GM19397 (cell line): ENCODE results near the gene SLC25A21.
"Not testable (repeated sequence)": the region's sequence is repeated elsewhere in the genome, so short reads cannot be mapped to it uniquely, and the experiment has no call there.

Experiments
- ATAC-seq: cut with Tn5 transposase; IDR thresholded peaks from one replicate; pipeline ENCODE4 v1.9.1; 2021; ENCODE audit warnings: mild to moderate bottlenecking, moderate library complexity; ENCODE audit not compliant: unreplicated experiment

SLC25A21 gene

GRCh38 chr14:36896300-36896699, 276.1 kb downstream of the SLC25A21 start:
- ATAC-seq: not testable (repeated sequence)

DNA sequence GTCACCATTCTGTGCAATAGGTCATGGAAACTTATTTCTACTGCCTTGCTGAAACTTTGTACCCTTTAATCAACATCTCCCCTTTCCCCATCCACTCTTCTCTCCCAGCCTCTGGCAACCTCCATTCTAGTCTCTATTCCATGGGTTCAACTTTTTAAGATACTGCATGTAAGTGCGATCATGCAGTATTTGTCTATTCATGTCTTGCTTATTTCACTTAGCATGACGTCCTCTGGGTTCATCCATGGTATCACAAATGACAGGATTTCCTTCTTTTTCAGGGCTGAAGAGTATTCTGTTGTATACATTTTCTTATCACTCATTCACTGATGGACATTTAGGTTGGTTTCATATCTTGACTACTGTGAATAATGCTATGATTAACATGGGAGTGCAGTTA, 288.4 kb downstream of the SLC25A21 start:
- no peak for ATAC-seq

DNA sequence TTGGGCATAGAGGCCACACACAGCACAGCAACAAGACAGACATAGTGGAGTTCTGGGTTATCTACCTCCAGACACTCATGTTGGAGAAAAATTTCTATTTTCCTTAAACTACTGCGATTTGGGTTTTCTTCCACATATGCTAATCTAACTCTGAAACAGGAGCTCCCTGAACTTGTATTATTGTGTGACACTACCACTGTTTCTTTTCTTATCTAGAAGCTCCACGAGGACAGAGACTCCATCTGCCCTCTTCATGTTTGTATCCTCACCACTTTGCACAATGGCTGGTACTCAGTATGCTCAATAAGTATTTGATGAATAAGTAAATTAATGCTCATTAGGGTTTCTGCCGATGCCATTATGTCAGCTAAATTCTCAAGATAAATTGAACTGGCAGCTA, 292.1 kb downstream of the SLC25A21 start:
- ATAC-seq: no peak

DNA sequence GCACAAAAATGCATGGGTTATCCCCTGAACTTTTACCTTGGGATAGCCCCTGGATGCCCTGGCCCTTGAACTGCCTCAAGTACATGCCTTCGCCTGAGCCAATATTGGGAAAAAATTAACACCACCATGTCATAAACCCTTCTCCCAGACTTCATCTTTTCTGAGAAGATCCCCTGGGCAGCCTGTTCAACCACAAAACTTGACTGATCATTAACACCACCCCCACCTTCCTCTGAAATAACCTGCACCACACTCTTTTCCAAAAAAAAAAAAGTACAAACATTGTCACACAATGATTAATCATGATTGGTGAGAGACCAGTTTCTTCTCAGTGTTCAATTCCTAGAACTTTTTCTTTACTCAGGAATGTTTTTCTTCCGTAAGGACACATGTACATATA, 292.8 kb downstream of the SLC25A21 start:
- no peak for ATAC-seq

DNA sequence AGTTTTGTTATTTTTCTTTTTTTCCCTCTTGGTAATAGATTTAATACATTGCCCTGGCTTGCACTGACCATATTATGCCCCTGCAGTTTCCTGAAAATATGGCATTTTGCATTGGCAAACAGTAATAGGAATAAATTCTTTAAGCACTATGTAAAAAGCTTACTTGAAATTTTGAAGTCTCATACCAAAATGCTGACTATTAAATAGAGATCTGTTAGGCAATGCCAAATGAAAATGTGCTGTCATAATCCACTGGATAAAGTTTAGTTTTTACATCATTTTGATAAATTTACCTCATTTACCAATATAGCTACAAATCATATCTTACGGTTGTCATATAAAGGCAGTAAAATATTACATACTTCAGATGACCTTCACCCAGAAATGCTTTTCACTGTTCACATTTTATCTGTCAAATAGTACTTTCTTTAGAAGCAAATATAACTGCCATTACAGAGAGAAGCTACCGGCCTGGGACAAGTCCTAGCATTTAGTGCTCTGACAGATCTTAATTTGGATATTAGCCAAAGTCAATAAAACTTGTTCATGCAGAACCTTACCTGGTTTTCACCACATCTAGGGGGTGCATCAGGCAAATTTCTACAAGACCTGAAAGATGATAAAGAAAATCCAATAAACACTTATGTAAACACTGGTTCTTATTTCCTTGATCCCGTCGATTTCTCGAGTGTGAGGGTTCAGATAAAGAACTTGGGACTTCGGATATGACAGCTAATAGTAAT, 297.8 kb downstream of the SLC25A21 start:
- no peak for ATAC-seq

GRCh38 chr14:36870776-36871175, 301.6 kb downstream of the SLC25A21 start:
- ATAC-seq: no peak

DNA sequence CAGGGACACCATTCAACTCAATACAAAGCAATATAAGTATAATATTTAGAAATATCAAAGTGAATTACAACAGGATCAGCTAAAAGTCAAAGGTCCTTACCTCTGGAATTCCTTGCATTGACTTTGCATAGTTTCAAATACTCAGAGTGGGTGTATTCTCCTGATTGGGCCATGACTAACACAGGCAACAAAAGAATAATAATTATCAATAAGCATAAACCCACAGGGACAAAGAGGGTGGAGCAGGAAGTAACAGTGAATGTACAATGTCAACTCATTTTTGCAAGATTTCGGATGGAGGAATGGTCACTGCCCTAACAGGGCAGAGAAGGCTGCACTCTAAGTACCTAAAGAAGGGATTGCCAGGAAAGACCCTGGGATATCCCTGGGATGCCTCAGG, 303.3 kb downstream of the SLC25A21 start:
- ATAC-seq: no peak

- ATAC-seq: no peak
Measured at GRCh38 chr14:36866867-36867266, 305.5 kb downstream of the SLC25A21 start.

DNA sequence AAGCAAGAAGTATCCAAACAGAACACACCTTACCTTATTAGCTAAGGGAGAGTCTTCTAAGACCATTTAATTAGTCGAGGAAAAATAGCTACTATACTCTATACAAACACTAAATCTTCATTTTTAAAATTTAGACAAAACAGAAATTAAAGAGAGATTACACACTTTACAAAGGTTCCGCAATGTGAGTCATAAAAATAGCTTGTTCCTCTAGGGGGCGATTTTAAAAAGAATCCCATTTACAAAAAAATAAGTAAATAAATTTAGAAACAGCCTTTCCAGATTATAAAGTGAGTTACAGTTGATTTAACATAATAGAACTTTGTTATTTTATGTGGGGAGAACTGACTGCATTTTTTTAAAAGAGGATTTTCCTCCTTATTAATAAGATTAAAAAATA, 309.1 kb downstream of the SLC25A21 start:
- no peak for ATAC-seq

DNA sequence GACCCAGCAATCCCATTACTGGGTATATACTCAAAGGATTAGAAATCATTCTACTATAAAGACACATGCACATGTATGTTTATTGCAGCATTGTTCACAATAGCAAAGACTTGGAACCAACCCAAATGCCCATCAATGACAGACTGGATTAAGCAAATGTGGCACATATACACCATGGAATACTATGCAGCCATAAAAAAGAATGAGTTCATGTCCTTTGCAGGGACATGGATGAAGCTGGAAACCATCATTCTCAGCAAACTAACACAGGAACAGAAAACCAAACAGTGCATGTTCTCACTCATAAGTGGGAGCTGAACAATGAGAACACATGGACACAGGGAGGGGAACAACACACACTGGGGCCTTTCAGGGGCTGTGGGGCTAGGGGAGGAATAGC, 310.2 kb downstream of the SLC25A21 start:
- not testable (repeated sequence) for ATAC-seq

- ATAC-seq: no peak
Measured at GRCh38 chr14:36860831-36861230, 311.6 kb downstream of the SLC25A21 start.

- ATAC-seq: no peak
Measured at GRCh38 chr14:36859119-36859518, 313.3 kb downstream of the SLC25A21 start.

GRCh38 chr14:36857842-36858445, 314.5 kb downstream of the SLC25A21 start:
- no peak for ATAC-seq

DNA sequence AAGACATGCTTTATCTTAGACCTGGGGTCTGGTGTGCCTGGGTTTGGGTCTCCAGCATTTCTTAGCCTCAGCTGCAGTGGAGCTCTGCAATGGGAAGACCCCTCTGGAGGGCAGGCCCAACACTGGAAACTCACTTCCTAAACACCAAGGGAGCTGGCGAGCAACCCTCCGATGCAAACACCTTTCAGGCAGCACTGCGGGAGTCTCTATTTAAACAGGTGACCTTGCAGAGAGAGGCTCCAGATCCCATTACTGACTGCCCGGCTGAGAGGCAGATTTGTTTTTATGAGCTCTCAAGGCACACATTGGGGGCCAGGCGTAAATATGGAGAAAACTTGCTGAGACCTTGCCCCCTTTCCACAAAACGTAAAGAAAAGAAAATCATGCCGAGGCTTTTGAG, 315.3 kb downstream of the SLC25A21 start:
- no peak for ATAC-seq

GRCh38 chr14:36856095-36856878, 316.1 kb downstream of the SLC25A21 start:
- no peak for ATAC-seq

- ATAC-seq: no peak
Measured at GRCh38 chr14:36855396-36855795, 317.0 kb downstream of the SLC25A21 start.

DNA sequence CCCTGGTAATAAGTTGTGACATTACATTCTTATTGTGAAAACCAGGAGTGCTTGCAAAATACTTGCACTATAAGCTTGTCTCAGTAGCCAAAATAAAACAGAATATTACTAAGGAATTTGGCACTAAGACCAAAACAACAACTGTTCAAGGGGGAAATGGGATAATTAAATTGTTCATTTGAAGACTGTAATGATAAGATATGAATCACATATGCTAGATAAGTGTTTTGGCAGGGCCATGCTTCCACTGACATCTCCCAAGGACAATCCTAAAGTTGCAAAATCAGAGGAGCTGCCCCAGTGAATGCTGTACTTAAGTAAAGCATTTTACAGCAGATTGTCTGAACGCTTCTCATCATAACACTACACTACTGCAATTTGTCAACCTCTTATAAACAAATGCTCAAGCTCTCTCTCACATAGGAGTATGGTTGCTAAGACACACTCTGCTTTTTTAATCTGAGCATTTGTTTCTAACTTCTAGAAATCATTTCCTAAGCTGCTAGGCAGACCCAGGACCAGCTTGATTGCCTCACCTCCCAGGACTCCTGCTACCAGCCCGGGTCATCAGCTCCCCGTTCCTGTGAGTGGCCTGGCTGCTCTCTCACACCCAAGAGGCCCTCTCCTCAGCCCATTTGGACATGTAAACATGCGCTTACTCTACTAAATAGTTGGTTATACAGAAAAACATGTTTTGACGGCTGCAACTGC, 319.3 kb downstream of the SLC25A21 start:
- ATAC-seq: no peak

DNA sequence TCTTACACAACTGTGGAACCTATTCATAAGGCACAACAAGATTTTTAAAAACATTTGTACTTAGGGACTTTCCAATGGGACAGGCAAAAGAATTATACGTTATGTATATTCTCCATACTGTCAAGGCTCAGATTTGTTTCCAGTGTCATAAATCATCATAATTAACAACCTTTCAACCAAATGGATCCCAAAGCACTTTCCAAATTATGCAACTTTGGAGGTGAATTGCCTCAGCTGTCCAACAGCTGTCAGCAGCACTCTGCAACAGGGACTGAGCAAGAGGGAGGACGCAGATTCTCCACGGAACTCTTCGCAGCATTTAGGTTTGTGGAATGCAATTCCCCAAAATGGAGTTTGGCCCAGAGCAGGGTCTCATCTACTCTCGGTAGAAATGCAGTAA, 324.2 kb downstream of the SLC25A21 start:
- no peak for ATAC-seq

DNA sequence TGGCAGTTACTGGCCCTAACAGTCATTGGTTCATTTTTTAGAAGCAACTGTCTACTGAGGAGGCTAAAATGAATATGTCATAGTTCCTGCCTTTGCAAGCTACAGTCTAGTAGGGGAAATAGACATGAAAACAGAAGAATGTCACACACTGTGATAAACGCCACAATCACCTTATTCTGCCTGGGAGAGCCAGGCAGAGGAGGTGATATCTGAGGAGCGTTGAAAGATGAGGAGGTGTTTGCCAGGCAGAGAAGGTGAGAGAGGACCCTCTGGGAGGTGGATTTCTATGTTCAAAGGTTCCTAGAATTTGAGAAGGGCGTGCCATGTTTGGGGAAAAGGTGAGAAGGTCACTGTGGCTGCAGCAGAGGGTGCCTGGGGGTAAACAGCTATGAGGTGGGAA, 325.0 kb downstream of the SLC25A21 start:
- ATAC-seq: no peak

DNA sequence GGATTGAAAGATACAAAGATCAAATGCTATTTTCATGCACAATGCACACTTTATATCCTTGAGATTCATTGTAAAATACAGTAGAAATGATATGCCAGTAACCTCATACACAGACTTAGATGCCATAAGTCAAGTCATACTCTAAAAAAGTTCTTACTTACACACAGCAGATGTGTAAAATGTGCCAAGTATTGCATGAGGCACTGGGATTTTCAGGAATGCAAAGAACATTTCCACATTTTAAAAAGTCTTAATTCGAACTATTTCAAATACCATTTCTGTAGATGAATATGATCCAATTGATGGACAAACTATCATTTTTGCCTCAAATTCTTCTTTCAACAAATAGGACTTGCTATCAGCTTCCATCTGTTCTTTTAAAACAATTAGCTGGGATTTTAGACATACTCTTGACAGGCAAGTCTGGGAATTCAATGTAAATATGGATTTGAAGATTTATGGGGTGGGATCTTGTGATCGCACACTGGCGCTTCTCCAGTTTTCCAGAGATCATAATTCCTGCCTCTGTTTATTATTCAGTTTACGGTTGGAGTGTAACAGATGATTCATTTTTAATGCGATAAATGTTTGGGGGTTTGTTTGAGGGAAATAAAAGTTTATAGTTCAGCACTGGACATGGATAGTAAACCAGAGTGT, 326.9 kb downstream of the SLC25A21 start:
- ATAC-seq: no peak
